Measurements from ENCODE around the gene TPST2.

Gene TPST2

DNA sequence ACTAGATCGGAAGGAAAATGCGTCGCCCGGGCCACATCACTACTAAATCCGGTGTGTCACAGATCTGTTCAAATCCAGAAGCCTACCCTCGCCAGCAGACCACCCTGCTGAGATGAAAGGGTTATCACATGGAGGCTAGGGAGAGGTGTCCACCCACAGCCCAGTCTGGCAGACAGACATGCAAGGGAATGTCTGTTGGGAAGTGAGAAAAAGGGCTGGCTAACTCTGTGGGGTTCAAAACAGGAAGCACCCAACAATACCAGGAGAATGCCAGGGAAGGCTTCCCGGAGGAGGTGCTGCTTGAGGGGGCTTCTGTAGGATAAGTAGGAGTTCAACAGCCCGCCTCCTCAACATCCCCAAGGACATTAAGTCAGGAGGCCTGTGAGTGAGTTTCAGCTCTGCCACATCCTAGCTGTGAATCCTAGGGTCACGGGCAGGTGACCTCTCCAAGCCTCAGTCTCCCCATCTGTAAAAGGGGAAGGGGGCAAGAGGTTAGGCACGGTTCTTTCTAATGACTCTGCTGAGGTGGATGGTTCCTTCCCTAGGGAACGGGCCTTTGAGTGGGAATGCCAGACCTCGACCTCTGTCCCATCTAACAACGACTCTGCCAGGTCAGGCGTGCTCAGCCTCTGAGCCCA lies 1.1 kb downstream of the TPST2 start:
- peaks cover 59% of the 10 kb centered on the region for H3K79me2 ChIP-seq (ENCODE audit: low read length)

GRCh38 chr22:26587991-26588613 lies 1.8 kb downstream of the TPST2 start:
- peaks cover 67% of the 10 kb centered on the region for H3K79me2 ChIP-seq (ENCODE audit: low read length)
- TF ChIP-seq, protein P1, sequence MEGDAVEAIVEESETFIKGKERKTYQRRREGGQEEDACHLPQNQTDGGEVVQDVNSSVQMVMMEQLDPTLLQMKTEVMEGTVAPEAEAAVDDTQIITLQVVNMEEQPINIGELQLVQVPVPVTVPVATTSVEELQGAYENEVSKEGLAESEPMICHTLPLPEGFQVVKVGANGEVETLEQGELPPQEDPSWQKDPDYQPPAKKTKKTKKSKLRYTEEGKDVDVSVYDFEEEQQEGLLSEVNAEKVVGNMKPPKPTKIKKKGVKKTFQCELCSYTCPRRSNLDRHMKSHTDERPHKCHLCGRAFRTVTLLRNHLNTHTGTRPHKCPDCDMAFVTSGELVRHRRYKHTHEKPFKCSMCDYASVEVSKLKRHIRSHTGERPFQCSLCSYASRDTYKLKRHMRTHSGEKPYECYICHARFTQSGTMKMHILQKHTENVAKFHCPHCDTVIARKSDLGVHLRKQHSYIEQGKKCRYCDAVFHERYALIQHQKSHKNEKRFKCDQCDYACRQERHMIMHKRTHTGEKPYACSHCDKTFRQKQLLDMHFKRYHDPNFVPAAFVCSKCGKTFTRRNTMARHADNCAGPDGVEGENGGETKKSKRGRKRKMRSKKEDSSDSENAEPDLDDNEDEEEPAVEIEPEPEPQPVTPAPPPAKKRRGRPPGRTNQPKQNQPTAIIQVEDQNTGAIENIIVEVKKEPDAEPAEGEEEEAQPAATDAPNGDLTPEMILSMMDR (IDR thresholded peaks at IDR 0.05; ENCODE audit: low read length): no peak
- no peak for TF ChIP-seq EZH2phosphoT487 (IDR thresholded peaks at IDR 0.05; ENCODE audit: low read length)
- TF ChIP-seq EZH2 (optimal IDR thresholded peaks at IDR 0.05; ENCODE audit: low read depth, low read length): no peak
- H3K4me3 ChIP-seq (ENCODE audit: low read length): peak overlapping the region; percentile 76
- peak overlapping the region; percentile 98 for H3K9ac ChIP-seq (ENCODE audit: low read length)
- no peaks in the 10 kb centered on the region for H3K27me3 ChIP-seq (replicated peaks; ENCODE audit: insufficient read depth, low read length)
- peak overlapping the region; percentile 70 for H3K27ac ChIP-seq (ENCODE audit: low read length)
- no peaks in the 10 kb centered on the region for H3K9me2 ChIP-seq (replicated peaks; ENCODE audit: insufficient read depth, low read length)
- H3K4me2 ChIP-seq (ENCODE audit: low read depth, low read length): peak overlapping the region; percentile 94
- DNase-seq: no peak
- H3F3A ChIP-seq (ENCODE audit: insufficient read depth, low read length): peaks cover 48% of the 10 kb centered on the region
- no peaks in the 10 kb centered on the region for H3K36me3 ChIP-seq (replicated peaks; ENCODE audit: insufficient read depth, low read length)
- no peaks in the 10 kb centered on the region for H3K9me3 ChIP-seq (replicated peaks; ENCODE audit: insufficient read depth, low read length)
- peaks cover 7% of the 10 kb centered on the region; the same call in 1 of the 2 replicates for H4K20me1 ChIP-seq (ENCODE audit: insufficient read depth, low read length)
- peaks cover 44% of the 10 kb centered on the region for H3K4me1 ChIP-seq (ENCODE audit: low read length)
- no peak overlapping the region for H2AFZ ChIP-seq (ENCODE audit: low read length)

More for the DNA sequence above, 1.1 kb downstream of the TPST2 start:
- TF ChIP-seq EZH2phosphoT487 (IDR thresholded peaks at IDR 0.05; ENCODE audit: low read length) (no peak), EZH2 (optimal IDR thresholded peaks at IDR 0.05; ENCODE audit: low read depth, low read length) (no peak)
- TF ChIP-seq, protein P1 (IDR thresholded peaks at IDR 0.05; ENCODE audit: low read length): no peak
- peak overlapping the region; percentile 76 for H3K4me3 ChIP-seq (ENCODE audit: low read length)
- no peaks in the 10 kb centered on the region for H3K36me3 ChIP-seq (replicated peaks; ENCODE audit: insufficient read depth, low read length)
- peak overlapping the region; percentile 94 for H3K4me2 ChIP-seq (ENCODE audit: low read depth, low read length)
- H3K9me3 ChIP-seq (replicated peaks; ENCODE audit: insufficient read depth, low read length): no peaks in the 10 kb centered on the region
- no peak overlapping the region for H2AFZ ChIP-seq (ENCODE audit: low read length)
- H3K9ac ChIP-seq (ENCODE audit: low read length): peak overlapping the region; percentile 98
- H4K20me1 ChIP-seq (ENCODE audit: insufficient read depth, low read length): peaks cover 7% of the 10 kb centered on the region; the same call in 1 of the 2 replicates
- peaks cover 50% of the 10 kb centered on the region for H3K4me1 ChIP-seq (ENCODE audit: low read length)
- H3K27ac ChIP-seq (ENCODE audit: low read length): peak overlapping the region; percentile 70
- H3K9me2 ChIP-seq (replicated peaks; ENCODE audit: insufficient read depth, low read length): no peaks in the 10 kb centered on the region
- no peaks in the 10 kb centered on the region for H3K27me3 ChIP-seq (replicated peaks; ENCODE audit: insufficient read depth, low read length)
- H3F3A ChIP-seq (ENCODE audit: insufficient read depth, low read length): peaks cover 55% of the 10 kb centered on the region
- DNase-seq: no peak

- no peak for TF ChIP-seq EZH2 (optimal IDR thresholded peaks at IDR 0.05; ENCODE audit: low read depth, low read length)
- TF ChIP-seq, protein P1 (IDR thresholded peaks at IDR 0.05; ENCODE audit: low read length): no peak
- TF ChIP-seq EZH2phosphoT487 (IDR thresholded peaks at IDR 0.05; ENCODE audit: low read length): no peak
Measured at GRCh38 chr22:26586556-26587325, 3.2 kb downstream of the TPST2 start.

More at GRCh38 chr22:26586556-26587325, 3.2 kb downstream of the TPST2 start:
- Histone ChIP-seq H2AFZ (ENCODE audit: low read length) (no peak overlapping the region), H3K4me1 (ENCODE audit: low read length) (peaks cover 38% of the 10 kb centered on the region), H3K9me2 (replicated peaks; ENCODE audit: insufficient read depth, low read length) (no peaks in the 10 kb centered on the region), H3K36me3 (replicated peaks; ENCODE audit: insufficient read depth, low read length) (0 out of 2 replicates have a peak, but pooled peaks cover 3% of the 10 kb centered on the region), H3K27me3 (replicated peaks; ENCODE audit: insufficient read depth, low read length) (no peaks in the 10 kb centered on the region), H4K20me1 (ENCODE audit: insufficient read depth, low read length) (peaks cover 7% of the 10 kb centered on the region; the same call in 1 of the 2 replicates), H3K9me3 (replicated peaks; ENCODE audit: insufficient read depth, low read length) (no peaks in the 10 kb centered on the region), H3K4me2 (ENCODE audit: low read depth, low read length) (peak overlapping the region; percentile 59), H3K4me3 (ENCODE audit: low read length) (peak overlapping the region; percentile 35; the same call in 1 of the 2 replicates), H3K79me2 (ENCODE audit: low read length) (peaks cover 80% of the 10 kb centered on the region), H3K9ac (ENCODE audit: low read length) (peak overlapping the region; percentile 43; the same call in 1 of the 2 replicates), H3K27ac (ENCODE audit: low read length) (peak overlapping the region; percentile 63; the same call in 1 of the 2 replicates), H3F3A (ENCODE audit: insufficient read depth, low read length) (peaks cover 35% of the 10 kb centered on the region)
- peak; percentile 46 for DNase-seq
